OCI-LY1 (cell line): ENCODE measurements around the gene PSPN.
A peak's percentile ranks its signal among the peaks of the same experiment; 100 is the strongest.

ENCODE experiments used
- H2AFZ ChIP-seq: fragments of 200-600 bp; sonication (generic), shearing (Covaris generic); 2 replicates; pipeline ENCODE4 v1.6.0; 2014; ENCODE audit warnings: antibody characterized with exemption, mild to moderate bottlenecking, low read length
- H3F3A ChIP-seq: fragments of 200-600 bp; sonication (generic), shearing (Covaris generic); 2 replicates; pipeline ENCODE4 v1.6.0; 2014; ENCODE audit warnings: mild to moderate bottlenecking, antibody characterized with exemption, low read length, moderate library complexity; ENCODE audit not compliant: insufficient read depth
- H3K27ac ChIP-seq: fragments of 200-600 bp; sonication (generic); 2 replicates; pipeline ENCODE4 v1.5.1; 2014; ENCODE audit warnings: low read length, mixed run types, mild to moderate bottlenecking, low read depth; ENCODE audit not compliant: poor library complexity, severe bottlenecking
- H3K27me3 ChIP-seq: fragments of 200-600 bp; sonication (generic); 2 replicates; pipeline ENCODE4 v1.6.0; 2014; ENCODE audit warnings: antibody characterized with exemption, mild to moderate bottlenecking, low read length, moderate library complexity; ENCODE audit not compliant: insufficient read depth
- H3K36me3 ChIP-seq: fragments of 200-600 bp; sonication (generic); 2 replicates; pipeline ENCODE4 v1.6.1; 2014; ENCODE audit warnings: mild to moderate bottlenecking, antibody characterized with exemption, low read length, moderate library complexity, mixed read lengths; ENCODE audit not compliant: insufficient read depth
- H3K4me1 ChIP-seq: fragments of 200-600 bp; sonication (generic); 2 replicates; pipeline ENCODE4 v1.5.1; 2014; ENCODE audit warnings: mild to moderate bottlenecking, low read length, moderate library complexity; ENCODE audit not compliant: insufficient read depth, severe bottlenecking
- H3K4me2 ChIP-seq: fragments of 200-600 bp; sonication (generic), shearing (Covaris generic); 2 replicates; pipeline ENCODE4 v1.6.1; 2014; ENCODE audit warnings: low read length
- H3K4me3 ChIP-seq: fragments of 200-600 bp; sonication (generic); 2 replicates; pipeline ENCODE4 v1.5.1; 2014; ENCODE audit warnings: low read length, low read depth, mild to moderate bottlenecking, mixed read lengths; ENCODE audit not compliant: poor library complexity, severe bottlenecking
- H3K79me2 ChIP-seq: fragments of 200-600 bp; shearing (Covaris generic); 2 replicates; pipeline ENCODE4 v1.6.1; 2016; ENCODE audit warnings: mixed run types, low read length, mixed read lengths; ENCODE audit not compliant: insufficient read depth
- H3K9ac ChIP-seq: fragments of 200-600 bp; sonication (generic), shearing (Covaris generic); 2 replicates; pipeline ENCODE4 v1.6.1; 2014; ENCODE audit warnings: mild to moderate bottlenecking, low read length, mixed read lengths
- H3K9me2 ChIP-seq: fragments of 200-600 bp; sonication (generic), shearing (Covaris generic); 2 replicates; pipeline ENCODE4 v1.6.1; 2014; ENCODE audit warnings: low read depth, mild to moderate bottlenecking, low read length, mixed read lengths
- H3K9me3 ChIP-seq: fragments of 200-600 bp; shearing (Covaris generic); 2 replicates; pipeline ENCODE4 v1.6.1; 2014; ENCODE audit warnings: low read length, mixed read lengths
- H4K20me1 ChIP-seq: fragments of 200-600 bp; sonication (generic), shearing (Covaris generic); 2 replicates; pipeline ENCODE4 v1.6.0; 2016; ENCODE audit warnings: mild to moderate bottlenecking, low read length; ENCODE audit not compliant: insufficient read depth
- EZH2 ChIP-seq: fragments of 200-600 bp; sonication (generic), shearing (Covaris generic); IDR thresholded peaks from 2 replicates; pipeline ENCODE4 v1.8.0; 2017; ENCODE audit warnings: borderline replicate concordance, mixed run types, mild to moderate bottlenecking, antibody characterized with exemption, low read length, moderate library complexity, mixed read lengths
- TF ChIP-seq, protein P1 (sequence below): fragments of 200-600 bp; sonication (generic), shearing (Covaris generic); IDR thresholded peaks from 2 replicates; pipeline ENCODE4 v1.5.1; 2017; ENCODE audit warnings: mild to moderate bottlenecking, antibody characterized with exemption, low read length, moderate library complexity, mixed read lengths

PSPN gene

DNA sequence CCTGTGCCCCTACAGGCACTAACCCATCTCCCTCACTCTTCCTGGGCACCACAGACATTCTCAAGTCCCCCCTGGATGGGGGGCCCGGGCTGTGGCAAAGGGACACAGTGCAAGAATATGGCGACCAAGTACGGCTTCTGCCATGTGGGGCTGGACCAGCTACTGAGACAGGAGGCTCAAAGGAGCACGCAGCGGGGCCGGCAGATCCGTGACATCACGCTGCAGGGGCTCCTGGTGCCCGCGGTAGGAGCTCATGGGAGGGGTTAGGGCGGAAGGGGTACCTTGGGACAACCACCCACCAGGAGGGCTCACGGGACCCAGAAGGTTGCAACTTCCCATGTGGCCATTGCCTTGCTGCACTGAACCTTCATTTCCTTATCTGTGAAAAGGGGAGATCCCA, 20.6 kb upstream of the PSPN start:
- H4K20me1 ChIP-seq: no peaks in the 10 kb centered on the region
- peaks cover 4% of the 10 kb centered on the region for H3K36me3 ChIP-seq
- no peaks in the 10 kb centered on the region; the same call in 1 of the 2 replicates for H3F3A ChIP-seq
- no peaks in the 10 kb centered on the region for H3K9me2 ChIP-seq
- peaks cover 5% of the 10 kb centered on the region; the same call in 1 of the 2 replicates for H3K79me2 ChIP-seq
- no peak overlapping the region for H2AFZ ChIP-seq
- H3K9me3 ChIP-seq: no peaks in the 10 kb centered on the region
- no peak overlapping the region for H3K9ac ChIP-seq
- no peaks in the 10 kb centered on the region; the same call in 1 of the 2 replicates for H3K27me3 ChIP-seq
- H3K27ac ChIP-seq: no peak overlapping the region
- no peak overlapping the region for H3K4me2 ChIP-seq
- no peak for TF ChIP-seq EZH2
- TF ChIP-seq, protein P1, sequence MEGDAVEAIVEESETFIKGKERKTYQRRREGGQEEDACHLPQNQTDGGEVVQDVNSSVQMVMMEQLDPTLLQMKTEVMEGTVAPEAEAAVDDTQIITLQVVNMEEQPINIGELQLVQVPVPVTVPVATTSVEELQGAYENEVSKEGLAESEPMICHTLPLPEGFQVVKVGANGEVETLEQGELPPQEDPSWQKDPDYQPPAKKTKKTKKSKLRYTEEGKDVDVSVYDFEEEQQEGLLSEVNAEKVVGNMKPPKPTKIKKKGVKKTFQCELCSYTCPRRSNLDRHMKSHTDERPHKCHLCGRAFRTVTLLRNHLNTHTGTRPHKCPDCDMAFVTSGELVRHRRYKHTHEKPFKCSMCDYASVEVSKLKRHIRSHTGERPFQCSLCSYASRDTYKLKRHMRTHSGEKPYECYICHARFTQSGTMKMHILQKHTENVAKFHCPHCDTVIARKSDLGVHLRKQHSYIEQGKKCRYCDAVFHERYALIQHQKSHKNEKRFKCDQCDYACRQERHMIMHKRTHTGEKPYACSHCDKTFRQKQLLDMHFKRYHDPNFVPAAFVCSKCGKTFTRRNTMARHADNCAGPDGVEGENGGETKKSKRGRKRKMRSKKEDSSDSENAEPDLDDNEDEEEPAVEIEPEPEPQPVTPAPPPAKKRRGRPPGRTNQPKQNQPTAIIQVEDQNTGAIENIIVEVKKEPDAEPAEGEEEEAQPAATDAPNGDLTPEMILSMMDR: no peak
- peaks cover 16% of the 10 kb centered on the region for H3K4me1 ChIP-seq
- no peak overlapping the region for H3K4me3 ChIP-seq

DNA sequence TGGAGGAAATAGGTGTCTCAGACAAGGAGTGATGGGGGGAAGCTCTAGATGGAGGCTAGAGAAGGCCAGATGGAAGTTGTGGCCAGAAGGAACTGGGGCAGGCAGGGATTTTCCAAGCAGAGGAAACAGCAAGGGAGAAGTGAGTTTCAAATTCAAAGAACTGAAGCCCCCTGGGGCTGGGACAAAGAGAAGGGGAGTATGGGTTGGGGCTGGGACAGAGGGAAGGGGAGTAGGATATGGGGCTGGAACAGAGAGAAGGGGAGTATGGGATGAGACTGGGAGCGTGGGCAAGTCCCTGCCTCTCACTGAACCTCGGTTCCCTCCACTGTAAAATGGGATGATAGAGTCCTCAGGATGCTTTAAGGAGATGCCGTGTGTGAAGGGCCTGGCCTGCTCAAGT, 19.1 kb upstream of the PSPN start:
- Histone ChIP-seq H3K4me2 (no peak overlapping the region), H3K4me3 (no peak overlapping the region), H2AFZ (no peak overlapping the region), H4K20me1 (no peaks in the 10 kb centered on the region), H3K9me3 (no peaks in the 10 kb centered on the region), H3K9me2 (no peaks in the 10 kb centered on the region), H3K27me3 (no peaks in the 10 kb centered on the region; the same call in 1 of the 2 replicates), H3F3A (no peaks in the 10 kb centered on the region; the same call in 1 of the 2 replicates), H3K27ac (no peak overlapping the region), H3K9ac (no peak overlapping the region), H3K4me1 (peaks cover 16% of the 10 kb centered on the region), H3K36me3 (peaks cover 11% of the 10 kb centered on the region; the same call in 1 of the 2 replicates), H3K79me2 (peaks cover 5% of the 10 kb centered on the region; the same call in 1 of the 2 replicates)
- TF ChIP-seq, protein P1: no peak
- TF ChIP-seq EZH2: no peak

DNA sequence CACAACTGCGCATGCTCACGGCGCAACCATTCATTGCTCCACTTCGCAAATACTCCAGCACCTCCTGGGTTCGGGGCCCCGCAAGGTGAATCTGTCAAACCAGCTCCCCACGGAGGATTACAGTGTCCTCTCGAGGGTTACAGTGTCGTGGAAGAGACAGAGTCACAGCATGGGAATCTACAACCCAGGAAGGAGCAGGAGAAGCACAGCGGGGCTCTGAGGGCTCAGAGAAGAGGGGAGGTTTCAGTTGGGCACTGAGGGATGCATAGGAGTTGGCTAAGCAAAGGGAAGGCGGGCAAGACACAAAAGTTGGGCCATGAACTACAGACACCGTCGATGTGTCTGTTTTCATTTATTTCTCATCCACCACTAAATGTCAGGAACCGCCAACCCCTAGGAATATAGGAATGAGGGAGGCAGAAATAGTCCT, 18.3 kb upstream of the PSPN start:
- Histone ChIP-seq H3K9me3 (no peaks in the 10 kb centered on the region), H3K4me3 (peak overlapping the region; percentile 95), H4K20me1 (no peaks in the 10 kb centered on the region), H3K27me3 (no peaks in the 10 kb centered on the region), H3K36me3 (peaks cover 18% of the 10 kb centered on the region), H3K27ac (no peak overlapping the region), H3K9ac (peak overlapping the region; percentile 93; the same call in 1 of the 2 replicates), H3K9me2 (no peaks in the 10 kb centered on the region), H3F3A (no peaks in the 10 kb centered on the region; the same call in 1 of the 2 replicates), H2AFZ (no peak overlapping the region), H3K79me2 (peaks cover 5% of the 10 kb centered on the region; the same call in 1 of the 2 replicates), H3K4me2 (peak overlapping the region; percentile 98), H3K4me1 (peaks cover 16% of the 10 kb centered on the region)
- TF ChIP-seq, protein P1: no peak
- TF ChIP-seq EZH2: no peak
